Activated CD8-positive, alpha-beta memory T cell treated with anti-CD3 and anti-CD28 coated beads, Interleukin-2, amount 50 U/mL, for 48 hours (primary cell): ENCODE measurements around the gene TUBB6.

Source experiments
- DNase-seq: peaks from one replicate; pipeline ENCODE4 v3.0.0-alpha.2; 2020

TUBB6 gene

GRCh38 chr18:12315911-12316310 is 7.9 kb downstream of the TUBB6 start:
- no peak for DNase-seq

- DNase-seq = no peak
Measured at GRCh38 chr18:12317664-12318333, 9.8 kb downstream of the TUBB6 start.

- no peak for DNase-seq
Measured at GRCh38 chr18:12318334-12318697, 10.3 kb downstream of the TUBB6 start.

- no peak for DNase-seq
Measured at GRCh38 chr18:12318857-12319256, 10.8 kb downstream of the TUBB6 start.

GRCh38 chr18:12321333-12321732 is 13.3 kb downstream of the TUBB6 start:
- no peak for DNase-seq

GRCh38 chr18:12324991-12325725 is 17.1 kb downstream of the TUBB6 start:
- peak; percentile 29 for DNase-seq

GRCh38 chr18:12325726-12326245 is 17.7 kb downstream of the TUBB6 start:
- DNase-seq = peak; percentile 26

GRCh38 chr18:12326711-12327460 is 18.8 kb downstream of the TUBB6 start:
- peak; percentile 43 for DNase-seq

GRCh38 chr18:12327510-12328178 is 19.6 kb downstream of the TUBB6 start:
- peak; percentile 92 for DNase-seq

- peak; percentile 47 for DNase-seq
Measured at GRCh38 chr18:12328179-12328823, 20.3 kb downstream of the TUBB6 start.

GRCh38 chr18:12329125-12329698 is 21.2 kb downstream of the TUBB6 start:
- DNase-seq = no peak

- DNase-seq = no peak
Measured at GRCh38 chr18:12330766-12331165, 22.7 kb downstream of the TUBB6 start.

- DNase-seq = no peak
Measured at GRCh38 chr18:12333506-12334290, 25.7 kb downstream of the TUBB6 start.

- no peak for DNase-seq
Measured at GRCh38 chr18:12334366-12334808, 26.3 kb downstream of the TUBB6 start.

GRCh38 chr18:12334863-12335262 is 26.8 kb downstream of the TUBB6 start:
- DNase-seq = no peak

GRCh38 chr18:12335503-12335902 is 27.5 kb downstream of the TUBB6 start:
- DNase-seq = no peak

- no peak for DNase-seq
Measured at GRCh38 chr18:12336171-12336613, 28.2 kb downstream of the TUBB6 start.

GRCh38 chr18:12336887-12337286 is 28.8 kb downstream of the TUBB6 start:
- no peak for DNase-seq

GRCh38 chr18:12338382-12338781 is 30.3 kb downstream of the TUBB6 start:
- DNase-seq = no peak

GRCh38 chr18:12340945-12341660 is 33.1 kb downstream of the TUBB6 start:
- DNase-seq = no peak
